Left ventricle myocardium inferior (tissue), 1 donor: ENCODE measurements around the gene NAT8L. TPM values are rescaled to one million over a fixed set of nuclear protein-coding genes. Genes with fewer than 3 reads are reported as not detected.

Experiments used
- DNase-seq: peaks from one replicate; pipeline ENCODE4 v3.0.0-alpha.2; 2020
- H3K27ac ChIP-seq: fragments of 200-600 bp; replicated peaks from 2 replicates; pipeline ENCODE4 v1.8.0; 2021
- H3K27me3 ChIP-seq: fragments of 200-600 bp; 2 replicates; pipeline ENCODE4 v1.8.0; 2021; ENCODE audit warnings: low read depth
- H3K36me3 ChIP-seq: fragments of 200-600 bp; 2 replicates; pipeline ENCODE4 v1.8.0; 2021
- H3K4me1 ChIP-seq: fragments of 200-600 bp; 2 replicates; pipeline ENCODE4 v1.8.0; 2021
- H3K4me3 ChIP-seq: fragments of 200-600 bp; 2 replicates; pipeline ENCODE4 v1.8.0; 2021; ENCODE audit warnings: mild to moderate bottlenecking, moderate library complexity
- H3K9me3 ChIP-seq: fragments of 200-600 bp; replicated peaks from 2 replicates; pipeline ENCODE4 v1.8.0; 2021
- CTCF ChIP-seq: fragments of 200-600 bp; IDR thresholded peaks from 2 replicates; pipeline ENCODE4 v1.8.0; 2021; ENCODE audit warnings: antibody characterized with exemption, mild to moderate bottlenecking, borderline replicate concordance
- intact Hi-C: fragments of 100-400 bp; cut with micrococcal nuclease; formaldehyde crosslinking; loops from one replicate; pipeline ENCODE4 v1.11.0; 2022
- total RNA-seq: library from RNA; stranded (reverse); fragmentation: NEBNext Ultra II Directional; extraction: Animal tissue kit (Norgen Biotek cat#: 25700); gene quantifications from one replicate; pipeline ENCODE4 v1.2.1, GENCODE V29; 2021
- donor health status: DM: no; HTN: yes; CAD: no; lungs with severe emphysema.

Gene NAT8L
- total RNA-seq, 1 donor from 2014 or later, result 0.52 TPM

GRCh38 chr4:2073808-2074481 lies 14.8 kb downstream of the NAT8L start:
- Histone ChIP-seq H3K27ac (no peak overlapping the region), H3K4me3 (no peak overlapping the region), H3K36me3 (no peaks in the 10 kb centered on the region), H3K9me3 (no peaks in the 10 kb centered on the region), H3K4me1 (no peaks in the 10 kb centered on the region), H3K27me3 (peaks cover 24% of the 10 kb centered on the region)
- intact Hi-C loops, result no loop called here
- no peak for DNase-seq
- TF ChIP-seq CTCF, result no peak

- no peaks in the 10 kb centered on the region for H3K4me1 ChIP-seq
- no peak for DNase-seq
- H3K27ac ChIP-seq, result no peak overlapping the region
- H3K27me3 ChIP-seq, result peaks cover 17% of the 10 kb centered on the region
- no peak for TF ChIP-seq CTCF
- no peaks in the 10 kb centered on the region for H3K36me3 ChIP-seq
- H3K9me3 ChIP-seq, result no peaks in the 10 kb centered on the region
- no peak overlapping the region for H3K4me3 ChIP-seq
- intact Hi-C loops, result no loop called here
Observed at GRCh38 chr4:2074588-2074987, 15.5 kb downstream of the NAT8L start.

- no peaks in the 10 kb centered on the region for H3K36me3 ChIP-seq
- no peak overlapping the region for H3K27ac ChIP-seq
- no peak for DNase-seq
- no peak overlapping the region for H3K4me3 ChIP-seq
- no peak for TF ChIP-seq CTCF
- no peaks in the 10 kb centered on the region for H3K4me1 ChIP-seq
- no peaks in the 10 kb centered on the region for H3K9me3 ChIP-seq
- intact Hi-C loops, result no loop called here
- H3K27me3 ChIP-seq, result peaks cover 10% of the 10 kb centered on the region
Observed at GRCh38 chr4:2075171-2075986, 16.3 kb downstream of the NAT8L start.

GRCh38 chr4:2075987-2076907 lies 17.1 kb downstream of the NAT8L start:
- H3K27ac ChIP-seq, result no peak overlapping the region
- peaks cover under 1% of the 10 kb centered on the region for H3K27me3 ChIP-seq
- no peaks in the 10 kb centered on the region for H3K9me3 ChIP-seq
- intact Hi-C loops, result no loop called here
- H3K4me3 ChIP-seq, result no peak overlapping the region
- H3K36me3 ChIP-seq, result no peaks in the 10 kb centered on the region
- DNase-seq, result no peak
- no peaks in the 10 kb centered on the region for H3K4me1 ChIP-seq
- TF ChIP-seq CTCF, result no peak

GRCh38 chr4:2076908-2077536 lies 17.9 kb downstream of the NAT8L start:
- Histone ChIP-seq H3K36me3 (no peaks in the 10 kb centered on the region), H3K4me1 (no peaks in the 10 kb centered on the region), H3K9me3 (no peaks in the 10 kb centered on the region), H3K27me3 (no peaks in the 10 kb centered on the region), H3K27ac (no peak overlapping the region), H3K4me3 (no peak overlapping the region)
- no peak for TF ChIP-seq CTCF
- intact Hi-C loops, result no loop called here
- no peak for DNase-seq
